Pons (tissue), 1 donor: Measurements from ENCODE around the gene UNC5B.
A peak's percentile ranks its signal among the peaks of the same experiment; 100 is the strongest.

Experiments
- DNase-seq: peaks from one replicate; pipeline ENCODE4 v3.0.0-alpha.2; 2016; ENCODE audit warnings: low spot score

Gene UNC5B

GRCh38 chr10:71212318-71213126, at the start of gene UNC5B:
UNC5B (plus strand) TSS chr10:71212570; CDS start chr10:71212986, 416 bp downstream.
- DNase-seq = peak; percentile 88

- DNase-seq = no peak
Measured at GRCh38 chr10:71173466-71173865, 38.9 kb upstream of the UNC5B start.

- DNase-seq = no peak
Measured at GRCh38 chr10:71176661-71177060, 35.7 kb upstream of the UNC5B start.

DNA sequence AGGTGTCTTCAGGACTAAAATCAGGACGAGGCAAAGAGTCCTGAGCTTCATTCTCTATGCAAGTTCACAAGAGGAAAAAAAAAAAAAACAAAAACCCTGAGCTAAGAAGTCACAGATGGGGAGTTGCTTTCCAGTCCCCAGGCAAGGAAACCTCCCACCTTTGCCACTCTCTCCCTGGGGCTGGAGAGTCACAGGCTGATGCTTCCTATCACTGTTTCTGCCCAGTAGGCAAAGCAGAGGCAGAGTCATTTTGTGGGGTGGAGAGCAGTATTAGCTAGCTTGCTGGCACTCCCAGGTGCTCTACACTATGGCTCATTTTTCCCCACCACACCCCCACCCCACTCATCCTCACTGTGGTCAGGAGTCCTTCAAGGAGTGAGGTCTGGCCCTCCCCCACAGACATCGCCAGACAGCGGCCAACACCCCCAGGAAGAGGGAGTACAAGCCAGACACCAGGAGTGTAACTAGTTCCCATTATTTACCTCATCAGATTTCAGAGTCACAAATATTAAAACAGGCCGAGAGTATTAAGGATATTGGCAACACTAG, 34.6 kb upstream of the UNC5B start:
- DNase-seq = no peak

DNA sequence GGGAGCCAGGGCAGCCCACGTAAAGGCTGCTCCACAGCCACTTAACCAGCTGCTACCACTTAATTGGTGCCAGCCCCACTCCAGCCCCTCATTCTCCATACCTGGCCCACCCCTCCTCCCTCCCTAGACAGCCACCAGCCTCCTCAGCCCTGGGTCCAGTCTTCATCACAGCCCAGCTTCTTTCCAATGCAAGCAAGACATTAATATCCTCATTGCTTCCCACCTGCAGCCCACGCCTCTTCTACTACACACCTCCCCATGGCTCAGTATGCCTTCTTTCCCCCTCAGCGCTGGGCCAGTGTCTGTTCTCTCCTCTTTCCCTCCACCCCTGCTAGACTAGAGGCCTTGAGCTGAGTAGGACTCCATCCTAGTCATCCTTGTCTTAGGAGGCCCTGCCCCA, 33.5 kb upstream of the UNC5B start:
- DNase-seq = no peak

- DNase-seq = no peak
Measured at GRCh38 chr10:71179382-71179781, 33.0 kb upstream of the UNC5B start.

GRCh38 chr10:71184421-71184820, 27.9 kb upstream of the UNC5B start:
- no peak for DNase-seq

- DNase-seq = no peak
Measured at GRCh38 chr10:71185209-71185608, 27.2 kb upstream of the UNC5B start.

GRCh38 chr10:71187197-71187596, 25.2 kb upstream of the UNC5B start:
- DNase-seq = no peak

GRCh38 chr10:71187600-71187999, 24.8 kb upstream of the UNC5B start:
- no peak for DNase-seq

DNA sequence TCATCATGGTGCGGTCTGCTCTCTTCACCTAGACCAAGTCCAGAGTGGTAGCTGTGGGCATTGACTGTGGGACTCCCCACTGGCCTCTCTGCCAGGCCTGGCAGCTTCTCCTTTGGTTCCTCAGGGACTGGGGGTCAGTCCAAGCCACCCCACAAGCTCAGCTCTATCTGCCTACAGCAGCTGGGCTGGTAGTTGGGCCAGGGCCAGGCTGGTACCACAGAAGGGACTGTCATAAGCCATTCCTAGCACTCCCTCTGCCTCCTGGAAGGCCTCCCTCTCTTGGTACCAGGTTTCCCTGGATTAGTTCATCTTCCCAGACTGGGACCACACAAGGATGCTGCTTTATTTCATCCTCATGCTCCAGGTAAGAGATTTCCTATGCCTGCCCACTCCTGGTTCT, 24.2 kb upstream of the UNC5B start:
- peak; percentile 48 for DNase-seq

GRCh38 chr10:71191019-71191418, 21.4 kb upstream of the UNC5B start:
- no peak for DNase-seq

DNA sequence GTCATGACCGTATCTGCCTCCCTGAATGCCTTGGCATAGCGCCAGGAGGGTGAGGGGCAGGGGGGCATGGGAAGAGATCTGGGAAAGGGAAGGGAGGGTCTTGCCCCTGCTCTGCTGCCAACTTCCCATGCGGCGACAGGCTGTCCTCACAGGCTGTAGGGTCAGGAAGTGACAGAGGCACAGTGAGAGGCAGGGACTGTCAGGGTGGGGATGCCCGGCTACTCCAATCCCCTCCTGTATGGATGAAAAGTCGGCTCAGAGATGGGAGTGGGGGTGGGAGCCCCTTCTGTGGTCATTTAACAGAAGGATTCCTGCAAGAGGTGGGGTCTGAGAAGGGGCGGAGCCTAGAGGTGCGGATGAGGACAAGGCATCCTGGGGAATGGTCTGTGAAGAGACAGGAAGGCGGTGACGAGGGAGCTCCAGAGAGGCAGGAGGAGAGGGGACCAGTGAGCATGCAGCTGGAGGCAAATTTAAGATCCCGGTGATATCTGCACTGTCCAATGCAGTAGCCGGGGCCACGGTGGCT, 20.8 kb upstream of the UNC5B start:
- no peak for DNase-seq

GRCh38 chr10:71193516-71193915, 18.9 kb upstream of the UNC5B start:
- no peak for DNase-seq

GRCh38 chr10:71197955-71198354, 14.4 kb upstream of the UNC5B start:
- no peak for DNase-seq

- DNase-seq = no peak
Measured at GRCh38 chr10:71201849-71202248, 10.5 kb upstream of the UNC5B start.

GRCh38 chr10:71202314-71202713, 10.1 kb upstream of the UNC5B start:
- no peak for DNase-seq

GRCh38 chr10:71203124-71203523, 9.2 kb upstream of the UNC5B start:
- no peak for DNase-seq

- DNase-seq = no peak
Measured at GRCh38 chr10:71203716-71204115, 8.7 kb upstream of the UNC5B start.

GRCh38 chr10:71204746-71205145, 7.6 kb upstream of the UNC5B start:
- no peak for DNase-seq

DNA sequence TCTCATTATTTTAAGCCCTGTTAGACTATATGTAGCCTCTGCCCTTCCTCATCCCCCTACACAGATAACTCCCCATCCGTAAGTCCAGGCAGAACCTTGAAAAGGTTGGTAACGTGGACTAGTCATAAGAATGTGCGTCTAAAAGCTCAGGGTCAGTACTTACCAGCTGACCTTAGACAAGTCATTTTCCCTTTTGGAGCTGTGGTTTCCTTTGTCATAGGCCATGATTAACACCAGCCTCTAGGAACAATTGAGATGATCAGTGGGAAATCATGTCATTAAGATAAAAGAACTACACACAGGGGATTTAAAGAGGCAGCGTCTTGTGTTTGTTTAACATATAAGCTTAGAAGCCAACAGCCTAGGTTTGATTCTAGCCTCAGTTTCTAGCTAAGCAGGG, 6.9 kb upstream of the UNC5B start:
- no peak for DNase-seq

DNA sequence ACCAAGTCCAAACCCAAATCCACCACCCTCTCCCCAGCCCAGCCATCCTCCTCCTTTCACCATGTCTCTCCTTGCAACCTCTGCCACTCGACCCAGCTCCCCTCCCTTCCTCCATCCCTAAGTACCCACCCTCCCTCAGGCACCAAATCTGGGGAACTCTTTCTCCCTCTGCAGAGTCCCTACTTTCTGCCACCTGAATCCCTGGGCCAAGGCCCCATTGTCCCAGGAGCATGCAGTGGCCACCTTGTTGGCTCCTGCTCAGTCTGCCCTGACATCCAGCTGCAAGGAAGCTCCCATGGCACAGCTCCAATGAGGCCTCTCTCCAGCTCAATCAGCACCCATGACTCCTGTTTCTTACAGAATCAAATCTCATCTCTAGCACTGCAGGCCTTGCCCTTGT, 5.5 kb upstream of the UNC5B start:
- DNase-seq = no peak

GRCh38 chr10:71207578-71207977, 4.8 kb upstream of the UNC5B start:
- no peak for DNase-seq

DNA sequence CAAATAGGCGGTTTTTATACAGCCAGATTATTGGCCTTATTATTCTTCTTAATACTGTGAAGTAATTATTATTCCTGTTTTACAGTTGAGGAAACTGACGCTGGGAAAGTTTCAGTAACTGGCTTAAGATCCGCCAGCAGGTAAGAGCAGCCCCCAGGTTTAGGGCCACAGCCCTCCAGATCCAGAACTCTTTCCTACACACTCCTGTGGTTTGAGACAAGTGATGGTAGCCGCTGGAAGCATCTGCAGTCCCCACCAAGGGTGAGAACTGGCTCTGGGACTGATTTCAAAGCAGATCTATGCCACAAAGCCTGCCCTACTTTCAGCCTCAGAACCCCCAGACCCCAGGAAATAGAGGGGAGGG, 3.0 kb upstream of the UNC5B start:
- DNase-seq = no peak
